Nephron (organoid): ENCODE results near the gene NFAM1.

ENCODE experiments used
- H3K27ac Mint-ChIP-seq, 3 experiments: 2 replicates each; pipeline ENCODE4 v1.8.0; 2020; ENCODE audit warnings: mixed read lengths in 3 of 3, mild to moderate bottlenecking in 2 of 3, moderate library complexity in 1 of 3
- H3K27me3 Mint-ChIP-seq: 2 replicates; pipeline ENCODE4 v1.8.0; 2021; ENCODE audit warnings: low read depth, mild to moderate bottlenecking, moderate library complexity, mixed read lengths
- H3K36me3 Mint-ChIP-seq: 2 replicates; pipeline ENCODE4 v1.8.0; 2020; ENCODE audit warnings: low read depth, mixed read lengths
- H3K4me1 Mint-ChIP-seq: 2 replicates; pipeline ENCODE4 v1.8.0; 2020; ENCODE audit warnings: mixed read lengths
- H3K4me3 Mint-ChIP-seq, 3 experiments: 2 replicates each; pipeline ENCODE4 v1.8.0; 2020; ENCODE audit warnings: mild to moderate bottlenecking in 3 of 3, mixed read lengths in 3 of 3, moderate library complexity in 2 of 3
- H3K9me3 Mint-ChIP-seq: 2 replicates; pipeline ENCODE4 v1.8.0; 2020; ENCODE audit warnings: mixed read lengths
- CTCF ChIP-seq, 3 experiments: fragments of 200-600 bp; sonication (generic); IDR thresholded peaks; one replicate each; pipeline ENCODE4 v1.5.0; 2021; ENCODE audit warnings: antibody characterized with exemption in 3 of 3; ENCODE audit not compliant: unreplicated experiment in 3 of 3

NFAM1 gene

GRCh38 chr22:42375982-42376381 is 56.2 kb downstream of the NFAM1 start:
- no peak for TF ChIP-seq CTCF (IDR thresholded peaks at IDR 0.05; ENCODE audit: unreplicated experiment in 3 of 3)
- H3K4me3 Mint-ChIP-seq = no peak overlapping the region
- H3K27me3 Mint-ChIP-seq = peaks cover 38% of the 10 kb centered on the region
- H3K9me3 Mint-ChIP-seq = no peaks in the 10 kb centered on the region
- no peak overlapping the region for H3K27ac Mint-ChIP-seq
- peaks cover 35% of the 10 kb centered on the region for H3K4me1 Mint-ChIP-seq
- no peaks in the 10 kb centered on the region for H3K36me3 Mint-ChIP-seq

GRCh38 chr22:42372976-42373375 is 59.2 kb downstream of the NFAM1 start:
- no peaks in the 10 kb centered on the region for H3K36me3 Mint-ChIP-seq
- H3K4me1 Mint-ChIP-seq = peaks cover 33% of the 10 kb centered on the region
- H3K4me3 Mint-ChIP-seq = no peak overlapping the region
- peaks cover 53% of the 10 kb centered on the region for H3K27me3 Mint-ChIP-seq
- H3K9me3 Mint-ChIP-seq = no peaks in the 10 kb centered on the region
- H3K27ac Mint-ChIP-seq = no peak overlapping the region
- no peak for TF ChIP-seq CTCF (IDR thresholded peaks at IDR 0.05; ENCODE audit: unreplicated experiment in 3 of 3)

GRCh38 chr22:42371501-42371900 is 60.7 kb downstream of the NFAM1 start:
- no peak for TF ChIP-seq CTCF (IDR thresholded peaks at IDR 0.05; ENCODE audit: unreplicated experiment in 3 of 3)
- H3K4me1 Mint-ChIP-seq = peaks cover 34% of the 10 kb centered on the region
- H3K27ac Mint-ChIP-seq = no peak overlapping the region
- no peaks in the 10 kb centered on the region for H3K9me3 Mint-ChIP-seq
- peak overlapping the region in 1 of 3 experiments; percentile 6 for H3K4me3 Mint-ChIP-seq
- H3K36me3 Mint-ChIP-seq = no peaks in the 10 kb centered on the region
- peaks cover 59% of the 10 kb centered on the region for H3K27me3 Mint-ChIP-seq

- peaks cover 60% of the 10 kb centered on the region for H3K27me3 Mint-ChIP-seq
- H3K9me3 Mint-ChIP-seq = no peaks in the 10 kb centered on the region
- H3K4me3 Mint-ChIP-seq = peak overlapping the region; percentile 6 to 49 (median 47)
- no peak overlapping the region for H3K27ac Mint-ChIP-seq
- peaks cover 37% of the 10 kb centered on the region for H3K4me1 Mint-ChIP-seq
- no peaks in the 10 kb centered on the region for H3K36me3 Mint-ChIP-seq
- TF ChIP-seq CTCF (IDR thresholded peaks at IDR 0.05; ENCODE audit: unreplicated experiment in 3 of 3) = no peak
These were observed 61.1 kb downstream of the NFAM1 start for GRCh38 chr22:42371099-42371498.

GRCh38 chr22:42369250-42370041 is 62.8 kb downstream of the NFAM1 start:
- H3K27me3 Mint-ChIP-seq = peaks cover 66% of the 10 kb centered on the region
- TF ChIP-seq CTCF (IDR thresholded peaks at IDR 0.05; ENCODE audit: unreplicated experiment in 3 of 3) = no peak
- H3K4me1 Mint-ChIP-seq = peaks cover 47% of the 10 kb centered on the region
- peak overlapping the region; percentile 81 to 85 (median 83) for H3K4me3 Mint-ChIP-seq
- H3K9me3 Mint-ChIP-seq = no peaks in the 10 kb centered on the region
- no peaks in the 10 kb centered on the region for H3K36me3 Mint-ChIP-seq
- peak overlapping the region in 1 of 3 experiments; percentile 7 for H3K27ac Mint-ChIP-seq
